Hematopoietic multipotent progenitor cell treated with erythropoietin and hydrocortisone succinate and interleukin-3 and kit ligand, for 4 days (in vitro differentiated cells): ENCODE measurements around the gene C12orf43.
"Not testable (repeated sequence)": the region's sequence is repeated elsewhere in the genome, so short reads cannot be mapped to it uniquely, and the experiment has no call there.

Experiments
- DNase-seq: peaks from one replicate; pipeline ENCODE4 v3.0.0-alpha.2; 2015

The C12orf43 gene, protein sequence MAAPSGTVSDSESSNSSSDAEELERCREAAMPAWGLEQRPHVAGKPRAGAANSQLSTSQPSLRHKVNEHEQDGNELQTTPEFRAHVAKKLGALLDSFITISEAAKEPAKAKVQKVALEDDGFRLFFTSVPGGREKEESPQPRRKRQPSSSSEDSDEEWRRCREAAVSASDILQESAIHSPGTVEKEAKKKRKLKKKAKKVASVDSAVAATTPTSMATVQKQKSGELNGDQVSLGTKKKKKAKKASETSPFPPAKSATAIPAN

DNA sequence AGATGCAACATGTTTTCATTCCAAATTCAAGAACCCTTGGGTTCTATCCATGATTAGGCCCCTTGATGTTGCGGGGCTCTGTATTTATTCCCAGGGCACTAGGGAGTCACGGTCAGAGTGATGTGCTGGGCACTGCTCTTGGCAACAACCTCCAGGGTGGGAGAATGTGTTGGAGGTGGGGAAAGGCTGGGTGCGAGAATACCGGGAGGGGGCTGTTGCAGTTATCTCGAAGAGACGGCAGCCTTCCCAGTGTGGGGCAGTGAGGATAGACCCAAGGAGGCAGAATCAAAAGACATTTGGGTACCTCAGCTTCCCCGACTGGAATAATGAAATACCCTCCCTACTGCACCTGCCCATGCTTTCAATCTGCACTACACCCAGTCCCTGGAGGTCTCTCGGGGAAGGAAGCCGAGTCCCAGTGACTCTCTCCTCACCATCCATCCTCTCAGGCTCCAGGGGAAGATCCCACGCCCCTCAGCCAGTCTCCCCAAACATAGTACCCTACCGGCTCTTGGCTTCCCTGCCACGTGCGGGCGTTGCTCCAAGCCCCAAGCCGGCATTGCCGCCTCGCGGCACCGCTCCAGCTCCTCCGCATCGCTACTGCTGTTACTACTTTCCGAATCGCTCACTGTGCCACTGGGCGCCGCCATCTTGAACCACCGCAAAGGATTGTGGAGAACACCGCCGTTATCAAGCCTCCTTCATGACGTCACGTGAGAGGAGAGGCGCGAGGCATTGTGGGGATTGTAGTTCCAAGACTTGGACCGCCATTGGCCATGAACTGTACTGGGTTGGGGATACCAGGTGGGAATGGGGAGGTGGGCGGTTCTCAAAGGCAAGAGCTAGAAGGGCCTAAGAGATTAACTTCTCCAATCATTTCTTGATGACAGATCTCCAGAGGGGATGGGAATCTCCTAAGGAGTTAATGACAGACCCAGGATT is at the start of gene C12orf43:
TSS of gene C12orf43 (minus strand) at position 663 of the 942 bp plus-strand sequence. CDS start at position 650, 13 bp downstream.
- peak; percentile 97 for DNase-seq

DNA sequence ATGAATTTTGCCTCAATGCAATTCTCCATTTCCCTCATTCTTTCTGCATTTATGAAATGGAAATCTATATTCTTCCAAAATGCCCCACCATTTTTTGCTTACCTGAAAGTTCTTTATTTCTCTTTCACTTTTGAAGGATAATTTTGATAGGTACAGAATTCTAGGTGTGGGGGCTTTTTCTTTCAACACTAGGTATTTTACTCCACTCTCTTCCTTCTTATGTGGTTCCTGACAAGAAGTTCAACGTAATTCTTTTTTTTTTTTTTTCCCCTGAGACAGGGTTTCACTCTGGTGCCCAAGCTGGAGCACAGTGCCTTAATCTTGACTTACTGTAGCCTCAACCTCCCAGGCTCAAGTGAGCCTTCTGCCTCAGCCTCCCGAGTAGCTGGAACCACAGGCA is 49.1 kb upstream of the C12orf43 start:
- no peak for DNase-seq

DNA sequence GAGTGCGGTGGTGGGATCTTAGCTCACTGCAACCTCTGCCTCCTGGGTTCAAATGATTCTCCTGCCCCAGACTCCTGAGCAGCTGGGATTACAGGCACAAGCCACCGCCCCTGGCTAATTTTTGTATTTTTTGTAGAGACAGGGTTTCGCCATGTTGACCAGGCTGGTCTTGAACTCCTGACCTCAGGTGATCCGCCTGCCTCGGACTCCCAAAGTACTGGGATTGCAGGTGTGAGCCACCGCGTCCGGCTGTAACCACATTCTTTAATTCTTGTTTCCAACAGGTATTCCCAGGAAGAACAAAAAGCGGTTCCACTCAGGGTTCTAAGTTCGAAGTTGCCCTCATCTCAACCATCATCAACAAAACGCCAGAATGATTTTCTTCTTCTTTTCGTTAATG is 48.3 kb upstream of the C12orf43 start:
- DNase-seq, result not testable (repeated sequence)

GRCh38 chr12:121064116-121064515 is 47.8 kb upstream of the C12orf43 start:
- no peak for DNase-seq

- DNase-seq, result no peak
Observed at GRCh38 chr12:121062391-121063045, 46.2 kb upstream of the C12orf43 start.

- DNase-seq, result peak; percentile 56
Observed at GRCh38 chr12:121061831-121062230, 45.5 kb upstream of the C12orf43 start.

DNA sequence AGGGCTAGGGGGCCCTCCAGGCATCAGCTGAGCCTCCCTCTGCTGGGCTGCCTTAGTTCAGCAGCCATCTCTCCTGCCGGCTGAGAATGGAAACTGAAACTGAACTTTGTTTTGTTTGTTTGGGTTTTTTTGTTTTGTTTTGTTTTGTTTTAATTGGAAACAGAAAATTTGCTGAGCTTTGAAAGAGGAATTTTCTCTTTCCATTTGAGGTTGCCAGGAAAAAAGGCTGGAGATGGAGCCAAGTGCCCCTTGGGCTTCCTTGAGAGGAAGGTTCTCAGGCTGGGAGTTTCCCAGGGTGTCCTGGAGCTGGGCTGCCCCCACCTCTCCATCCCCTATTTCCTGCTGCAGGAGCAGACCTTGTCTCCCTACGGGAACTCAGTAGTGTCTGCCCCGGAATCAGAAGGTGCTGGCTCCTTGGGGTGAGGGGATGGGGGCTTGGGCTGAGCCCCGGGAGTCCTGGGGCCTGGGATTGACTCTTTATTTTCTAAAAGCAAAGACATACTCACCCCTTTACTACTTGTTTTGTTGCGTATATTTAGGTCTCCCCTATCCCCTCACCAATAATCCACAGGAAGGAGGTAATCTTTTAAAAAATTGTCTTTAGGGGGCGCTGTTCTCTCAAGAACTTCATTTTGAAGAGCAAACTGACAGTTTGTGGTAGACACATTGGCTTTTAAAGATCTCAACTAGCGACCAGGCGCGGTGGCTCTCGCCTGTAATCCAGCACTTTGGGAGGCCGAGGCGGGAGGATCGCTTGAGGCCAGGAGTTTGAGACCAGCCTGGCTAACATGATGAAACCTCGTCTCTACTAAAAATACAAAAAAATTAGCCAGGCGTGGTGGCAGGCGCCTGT is 44.1 kb upstream of the C12orf43 start:
- DNase-seq, result peak; percentile 93

- DNase-seq, result no peak
Observed at GRCh38 chr12:121059031-121059898, 43.0 kb upstream of the C12orf43 start.

GRCh38 chr12:121057794-121058193 is 41.5 kb upstream of the C12orf43 start:
- no peak for DNase-seq

DNA sequence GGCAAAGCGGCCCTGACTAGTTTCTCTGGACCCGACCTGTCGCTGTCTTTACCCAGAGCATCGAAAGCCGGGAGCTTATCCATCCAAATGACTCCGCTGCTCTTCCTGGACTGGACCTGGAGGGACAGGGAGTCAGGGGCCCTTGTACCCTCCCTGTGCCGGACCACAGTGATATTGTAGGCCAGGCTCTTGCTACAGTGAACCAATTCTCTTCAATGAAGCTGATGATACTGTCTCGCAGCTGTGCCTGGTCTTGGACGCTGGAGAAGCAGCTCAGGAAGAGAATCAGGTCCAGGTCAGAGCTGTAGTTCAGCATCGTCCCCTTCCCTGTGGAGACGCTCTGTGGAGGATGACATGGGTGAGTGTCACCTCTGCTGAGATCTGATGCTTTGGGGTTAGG is 37.4 kb upstream of the C12orf43 start:
- no peak for DNase-seq

- DNase-seq, result peak; percentile 37
Observed at GRCh38 chr12:121050725-121051124, 34.4 kb upstream of the C12orf43 start.

GRCh38 chr12:121048442-121048841 is 32.2 kb upstream of the C12orf43 start:
- DNase-seq, result no peak

DNA sequence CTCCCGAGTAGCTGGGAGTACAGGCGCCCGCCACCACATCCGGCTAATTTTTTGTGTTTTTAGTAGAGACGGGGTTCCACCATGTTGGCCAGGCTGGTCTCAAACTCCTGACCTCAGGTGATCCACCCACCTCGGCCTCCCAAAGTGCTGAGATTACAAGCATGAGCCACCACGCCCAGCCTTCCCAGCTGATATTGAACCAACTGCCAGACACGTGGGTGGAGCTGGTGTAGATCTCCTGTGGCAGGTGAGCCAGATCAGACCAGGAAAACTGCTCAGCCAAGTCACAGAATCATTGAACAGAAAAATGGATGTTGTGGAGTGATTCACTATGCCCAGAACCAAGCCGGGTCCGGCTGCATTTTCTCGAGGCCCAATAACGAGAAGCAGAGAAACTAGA is 31.1 kb upstream of the C12orf43 start:
- not testable (repeated sequence) for DNase-seq

DNA sequence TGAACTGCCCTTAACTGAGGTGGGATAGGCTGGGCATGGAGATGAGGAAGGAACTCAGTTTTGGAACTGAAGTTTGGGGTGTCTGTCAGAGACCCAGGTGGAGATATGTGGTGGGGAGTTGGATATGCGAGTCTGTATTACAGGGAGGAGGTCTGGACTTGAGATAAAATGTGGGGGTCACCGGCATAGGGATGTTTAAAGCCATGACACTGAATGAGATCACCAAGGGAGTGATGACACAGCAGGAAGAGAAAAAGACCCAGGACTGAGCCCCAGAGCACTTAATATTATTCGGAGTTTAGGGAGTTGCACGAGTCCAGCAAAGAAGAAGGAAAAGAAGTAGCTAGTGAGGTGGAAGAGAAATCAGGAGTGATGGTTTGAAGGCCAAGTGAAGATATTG is 26.8 kb upstream of the C12orf43 start:
- no peak for DNase-seq

- DNase-seq, result peak; percentile 58
Observed at GRCh38 chr12:121038861-121039668, 22.8 kb upstream of the C12orf43 start, which contains the start of gene OASL. OASL (minus strand) TSS chr12:121039246; CDS start chr12:121038971, 275 bp downstream.

- peak; percentile 48 for DNase-seq
Observed at GRCh38 chr12:121036810-121037326, 20.6 kb upstream of the C12orf43 start.

DNA sequence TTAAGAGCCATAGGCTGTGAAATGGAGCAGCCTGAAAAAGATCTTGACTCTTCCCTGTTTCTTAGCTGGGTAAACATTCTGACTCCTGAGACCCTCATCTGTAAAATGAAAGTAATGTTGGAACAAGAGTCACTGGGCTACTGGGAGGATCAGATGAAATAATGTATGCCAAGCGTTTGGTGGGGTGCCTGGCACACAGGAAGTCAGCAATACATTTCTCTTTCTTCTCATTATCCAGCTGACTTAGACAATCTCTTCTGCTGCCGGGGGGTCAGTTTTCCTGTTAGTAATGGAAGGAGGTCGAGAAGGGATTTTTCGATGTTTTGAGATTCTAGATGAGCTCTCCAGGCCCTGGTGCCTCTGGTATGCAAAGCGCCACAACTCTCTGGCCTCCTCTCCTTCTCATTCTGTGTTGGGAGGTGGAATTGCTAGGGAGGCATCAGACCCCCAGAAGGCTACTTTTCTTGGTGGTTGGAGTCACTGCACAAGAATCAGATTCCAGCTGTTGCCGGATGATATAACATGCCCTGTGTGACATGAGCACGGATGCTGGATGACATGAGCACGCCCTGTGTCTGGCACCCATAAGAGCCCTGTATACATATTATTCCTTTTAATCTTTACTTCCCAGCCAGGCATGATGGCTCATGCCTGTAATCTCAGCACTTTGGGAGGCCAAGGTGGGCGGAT is 18.5 kb upstream of the C12orf43 start:
- DNase-seq, result no peak

DNA sequence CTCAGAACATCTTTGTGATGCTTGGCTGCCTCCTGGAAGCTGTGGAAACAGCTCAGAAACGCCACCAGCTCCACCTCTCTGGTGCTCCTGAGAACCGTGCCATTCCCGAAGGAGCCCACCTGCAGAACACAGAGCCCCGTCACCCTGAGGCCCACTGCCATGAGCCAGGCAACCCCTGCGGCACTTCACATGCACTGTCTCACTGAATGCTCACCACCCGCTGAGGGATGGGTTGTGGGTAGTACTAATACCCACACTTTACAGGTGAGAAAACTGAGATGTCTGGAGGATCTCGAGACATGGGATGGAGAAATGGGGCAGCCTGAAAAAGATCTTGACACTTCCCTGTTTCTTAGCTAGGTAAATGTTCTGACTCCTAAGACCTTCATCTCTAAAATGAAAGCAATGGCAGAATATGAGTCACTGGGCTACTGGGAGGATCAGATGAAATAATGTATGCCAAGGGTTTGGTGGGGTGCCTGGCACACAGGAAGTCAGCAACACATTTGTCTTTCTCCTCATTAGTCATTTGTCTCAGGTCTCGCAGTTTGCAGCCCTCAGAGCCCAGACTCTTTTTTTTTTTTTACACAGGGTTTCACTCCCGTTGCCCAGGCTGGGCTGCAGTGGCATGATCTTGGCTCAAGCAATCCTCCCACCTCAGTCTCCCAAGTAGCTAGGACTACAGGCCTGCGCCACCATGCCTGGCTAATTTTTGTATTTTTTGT is 17.5 kb upstream of the C12orf43 start:
- peak; percentile 13 for DNase-seq
